Measurements from ENCODE around the gene PEX26.
"Not testable (repeated sequence)": the region's sequence is repeated elsewhere in the genome, so short reads cannot be mapped to it uniquely, and the experiment has no call there.

Gene PEX26

DNA sequence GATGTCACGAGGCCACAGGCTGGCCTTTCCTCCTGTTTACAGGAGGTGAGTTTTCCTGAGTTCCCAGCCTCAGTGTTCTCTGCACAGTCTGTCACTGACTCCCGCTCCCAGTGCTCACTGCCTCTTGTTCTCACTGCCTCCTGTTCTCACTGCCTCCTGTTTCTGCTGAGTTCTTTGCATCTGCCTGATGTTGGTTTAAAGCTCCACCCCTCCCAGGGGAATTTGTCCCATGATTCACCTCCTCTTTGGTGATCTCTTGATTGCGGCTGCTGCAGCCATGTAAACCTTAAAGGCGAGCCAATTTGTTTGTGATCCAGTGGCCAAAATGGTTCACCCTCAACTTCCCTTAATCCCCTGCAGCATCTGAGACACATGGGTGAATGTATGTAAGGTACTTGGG is 26.8 kb downstream of the PEX26 start:
- H3K4me1 Mint-ChIP-seq: peaks cover 2% of the 10 kb centered on the region
- H3K36me3 Mint-ChIP-seq (ENCODE audit: low read depth): peaks cover 24% of the 10 kb centered on the region
- TF ChIP-seq, protein P1, sequence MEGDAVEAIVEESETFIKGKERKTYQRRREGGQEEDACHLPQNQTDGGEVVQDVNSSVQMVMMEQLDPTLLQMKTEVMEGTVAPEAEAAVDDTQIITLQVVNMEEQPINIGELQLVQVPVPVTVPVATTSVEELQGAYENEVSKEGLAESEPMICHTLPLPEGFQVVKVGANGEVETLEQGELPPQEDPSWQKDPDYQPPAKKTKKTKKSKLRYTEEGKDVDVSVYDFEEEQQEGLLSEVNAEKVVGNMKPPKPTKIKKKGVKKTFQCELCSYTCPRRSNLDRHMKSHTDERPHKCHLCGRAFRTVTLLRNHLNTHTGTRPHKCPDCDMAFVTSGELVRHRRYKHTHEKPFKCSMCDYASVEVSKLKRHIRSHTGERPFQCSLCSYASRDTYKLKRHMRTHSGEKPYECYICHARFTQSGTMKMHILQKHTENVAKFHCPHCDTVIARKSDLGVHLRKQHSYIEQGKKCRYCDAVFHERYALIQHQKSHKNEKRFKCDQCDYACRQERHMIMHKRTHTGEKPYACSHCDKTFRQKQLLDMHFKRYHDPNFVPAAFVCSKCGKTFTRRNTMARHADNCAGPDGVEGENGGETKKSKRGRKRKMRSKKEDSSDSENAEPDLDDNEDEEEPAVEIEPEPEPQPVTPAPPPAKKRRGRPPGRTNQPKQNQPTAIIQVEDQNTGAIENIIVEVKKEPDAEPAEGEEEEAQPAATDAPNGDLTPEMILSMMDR (IDR thresholded peaks at IDR 0.05; ENCODE audit: unreplicated experiment in 3 of 3): no peak
- H3K4me3 Mint-ChIP-seq: no peak overlapping the region
- no peak overlapping the region for H3K27ac Mint-ChIP-seq
- peaks cover 4% of the 10 kb centered on the region for H3K9me3 Mint-ChIP-seq
- peaks cover 22% of the 10 kb centered on the region for H3K27me3 Mint-ChIP-seq (ENCODE audit: low read depth)

DNA sequence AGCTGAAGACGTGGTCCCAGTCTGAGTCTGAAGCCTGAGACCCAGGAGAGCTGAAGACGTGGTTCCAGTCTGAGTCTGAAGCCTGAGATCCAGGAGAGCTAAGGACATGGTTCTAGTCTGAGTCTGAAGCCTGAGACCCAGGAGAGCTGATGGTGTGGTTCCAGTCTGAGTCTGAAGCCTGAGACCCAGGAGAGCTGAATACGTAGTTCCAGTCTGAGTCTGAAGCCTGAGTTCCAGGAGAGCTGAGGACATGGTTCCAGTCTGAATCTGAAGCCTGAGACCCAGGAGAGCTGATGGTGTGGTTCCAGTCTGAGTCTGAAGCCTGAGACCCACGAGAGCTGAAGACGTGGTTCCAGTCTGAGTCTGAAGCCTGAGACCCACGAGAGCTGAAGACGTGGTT is 28.2 kb downstream of the PEX26 start:
- peaks cover 34% of the 10 kb centered on the region for H3K27me3 Mint-ChIP-seq (ENCODE audit: low read depth)
- not testable (repeated sequence) for H3K4me3 Mint-ChIP-seq, H3K4me1 Mint-ChIP-seq, H3K27ac Mint-ChIP-seq, H3K9me3 Mint-ChIP-seq
- peaks cover 24% of the 10 kb centered on the region for H3K36me3 Mint-ChIP-seq (ENCODE audit: low read depth)

DNA sequence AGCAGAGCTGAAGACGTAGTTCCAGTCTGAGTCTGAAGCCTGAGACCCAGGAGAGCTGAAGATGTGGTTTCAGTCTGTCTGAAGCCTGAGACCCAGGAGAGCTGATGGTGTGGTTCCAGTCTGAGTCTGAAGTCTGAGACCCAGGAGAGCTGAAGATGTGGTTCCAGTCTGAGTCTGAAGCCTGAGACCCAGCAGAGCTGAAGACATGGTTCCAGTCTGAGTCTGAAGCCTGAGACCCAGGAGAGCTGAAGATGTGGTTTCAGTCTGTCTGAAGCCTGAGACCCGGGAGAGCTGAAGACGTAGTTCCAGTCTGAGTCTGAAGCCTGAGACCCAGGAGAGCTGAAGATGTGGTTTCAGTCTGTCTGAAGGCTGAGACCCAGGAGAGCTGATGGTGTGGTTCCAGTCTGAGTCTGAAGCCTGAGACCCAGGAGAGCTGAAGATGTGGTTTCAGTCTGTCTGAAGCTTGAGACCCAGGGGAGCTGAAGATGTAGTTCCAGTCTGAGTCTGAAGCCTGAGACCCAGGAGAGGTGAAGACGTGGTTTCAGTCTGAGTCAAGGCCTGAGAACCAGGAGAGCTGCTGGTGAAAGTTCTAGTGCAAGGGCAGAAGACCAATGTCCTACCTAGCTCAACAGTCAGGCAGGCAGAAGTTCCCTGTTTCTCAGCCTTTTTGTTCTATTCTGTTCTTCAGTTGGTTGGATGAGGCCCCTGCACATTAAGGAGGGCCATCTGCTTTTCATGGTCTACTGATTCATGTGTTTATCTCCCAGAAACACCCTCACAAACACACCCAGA is 29.0 kb downstream of the PEX26 start:
- not testable (repeated sequence) for H3K4me3 Mint-ChIP-seq, H3K4me1 Mint-ChIP-seq

DNA sequence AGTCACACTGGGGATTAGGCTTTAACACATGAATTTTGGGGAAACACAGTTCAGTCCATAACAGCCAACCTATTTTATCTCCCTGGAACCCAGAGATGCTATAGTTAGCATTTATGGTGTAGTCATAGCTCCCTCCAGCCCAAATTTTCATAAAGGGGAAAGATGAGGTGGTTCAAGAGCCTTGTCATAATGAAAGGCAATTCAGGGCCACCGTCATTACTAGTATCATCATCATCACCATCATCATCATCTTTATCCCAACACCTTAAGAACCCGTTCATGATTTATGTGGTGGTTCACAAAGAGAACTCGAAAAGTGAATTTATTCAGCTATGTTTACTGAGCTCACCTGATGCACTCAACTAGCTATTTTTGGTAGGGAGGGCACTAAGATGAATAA is 30.4 kb downstream of the PEX26 start:
- H3K4me3 Mint-ChIP-seq: no peak overlapping the region
- H3K27me3 Mint-ChIP-seq (ENCODE audit: low read depth): peaks cover 53% of the 10 kb centered on the region
- peaks cover 16% of the 10 kb centered on the region for H3K36me3 Mint-ChIP-seq (ENCODE audit: low read depth)
- peaks cover 11% of the 10 kb centered on the region for H3K4me1 Mint-ChIP-seq
- H3K27ac Mint-ChIP-seq: no peak overlapping the region
- TF ChIP-seq, protein P1 (IDR thresholded peaks at IDR 0.05; ENCODE audit: unreplicated experiment in 3 of 3): no peak
- peaks cover 4% of the 10 kb centered on the region for H3K9me3 Mint-ChIP-seq

More for the DNA sequence above, 29.0 kb downstream of the PEX26 start:
- peaks cover 19% of the 10 kb centered on the region for H3K36me3 Mint-ChIP-seq (ENCODE audit: low read depth)
- not testable (repeated sequence) for H3K27ac Mint-ChIP-seq, H3K9me3 Mint-ChIP-seq
- peaks cover 40% of the 10 kb centered on the region for H3K27me3 Mint-ChIP-seq (ENCODE audit: low read depth)

DNA sequence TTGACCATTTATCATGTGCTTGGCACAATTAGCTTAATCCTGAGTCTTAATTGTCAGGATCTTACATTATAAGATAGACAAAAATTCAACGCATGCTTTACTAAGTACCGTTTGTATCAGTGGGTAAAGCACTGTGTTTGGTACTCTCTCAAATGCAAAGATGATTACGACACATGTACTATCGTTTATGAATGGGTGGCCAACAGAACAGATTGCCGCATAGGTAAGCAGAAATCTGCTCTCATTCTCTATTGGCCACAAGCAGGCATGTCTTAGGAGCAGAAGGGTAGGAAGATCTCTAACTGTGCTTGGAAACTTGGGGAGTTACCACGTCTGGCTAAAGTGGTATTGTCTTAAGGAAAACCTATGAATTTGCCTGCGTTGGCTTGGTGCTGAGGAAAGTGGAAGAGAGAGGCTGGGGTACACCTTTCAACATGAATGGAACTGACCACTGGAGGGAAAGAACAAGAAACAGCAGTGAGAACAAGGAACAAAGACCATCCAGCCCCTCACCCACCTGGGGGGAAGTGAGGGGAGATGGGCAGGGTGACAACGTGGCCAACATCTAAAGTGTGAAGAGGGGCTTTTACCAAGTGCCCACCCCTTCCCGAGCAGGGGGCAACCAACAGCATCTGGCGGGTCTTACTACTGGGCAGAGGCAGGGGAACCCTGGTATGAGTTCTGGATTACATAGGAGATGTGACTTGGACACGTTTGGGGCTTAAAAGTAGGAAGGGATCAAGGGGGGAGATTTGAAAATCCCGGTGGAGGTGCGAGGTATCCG is 31.8 kb downstream of the PEX26 start:
- TF ChIP-seq, protein P1 (IDR thresholded peaks at IDR 0.05; ENCODE audit: unreplicated experiment in 3 of 3): no peak
- Mint-ChIP-seq H3K27ac (no peak overlapping the region), H3K36me3 (ENCODE audit: low read depth) (peaks cover 10% of the 10 kb centered on the region), H3K4me3 (peak overlapping the region; percentile 48 to 68 (median 61)), H3K4me1 (peaks cover 17% of the 10 kb centered on the region), H3K27me3 (ENCODE audit: low read depth) (peaks cover 52% of the 10 kb centered on the region), H3K9me3 (peaks cover 4% of the 10 kb centered on the region)

DNA sequence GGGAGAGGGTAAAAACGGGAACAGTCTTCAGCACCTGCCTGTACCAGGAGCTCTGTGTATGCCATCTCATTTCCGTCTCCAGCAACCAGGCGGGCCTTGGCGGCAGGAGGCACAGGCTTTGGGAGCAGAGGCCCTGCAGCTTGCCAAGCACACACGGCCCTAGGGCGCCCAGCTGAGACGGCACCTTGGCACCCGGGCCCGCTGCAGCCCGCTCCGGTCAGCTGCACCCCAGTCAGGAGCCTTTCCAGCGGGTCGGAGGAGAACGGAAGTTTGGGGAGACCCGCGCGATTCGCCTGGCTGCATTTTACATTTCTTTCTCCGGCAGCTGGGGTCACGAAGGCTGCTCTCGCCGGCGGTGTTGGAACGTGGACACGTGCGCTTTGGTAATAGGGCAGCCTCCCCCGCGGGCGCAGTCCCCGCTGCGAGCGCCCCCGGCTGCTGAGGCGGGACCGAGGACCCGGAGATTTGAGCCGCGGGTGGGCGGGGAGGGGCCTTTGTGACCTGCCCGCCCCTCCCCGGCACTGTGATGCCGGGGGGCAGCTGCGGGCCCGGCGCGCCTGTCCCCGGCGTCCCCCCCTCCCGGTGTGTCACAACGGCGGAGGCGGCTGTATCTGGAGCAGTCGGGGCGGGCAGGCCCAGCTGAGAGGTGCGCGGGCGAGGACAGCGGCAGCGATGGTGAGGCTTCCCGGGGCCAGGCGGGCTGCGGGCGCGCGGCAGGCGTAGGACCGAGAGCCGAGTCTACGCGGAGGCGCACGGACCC is 32.6 kb downstream of the PEX26 start, which contains the start of gene TUBA8:
Gene TUBA8, plus strand, starts transcription at position 616 of the 760 bp plus-strand sequence. Its CDS starts 57 bp downstream, at position 673.
- no peak within 1 kb of the TSS for H3K27ac Mint-ChIP-seq
- H3K27me3 Mint-ChIP-seq (ENCODE audit: low read depth): peaks cover 50% of the 10 kb centered on the region
- H3K4me1 Mint-ChIP-seq: peaks cover 17% of the 10 kb centered on the region
- H3K4me3 Mint-ChIP-seq: peak within 1 kb of the TSS; percentile 65 to 71 (median 67)
- peaks cover 4% of the 10 kb centered on the region for H3K9me3 Mint-ChIP-seq
- H3K36me3 Mint-ChIP-seq (ENCODE audit: low read depth): peaks cover 10% of the 10 kb centered on the region
- TF ChIP-seq, protein P1 (IDR thresholded peaks at IDR 0.05; ENCODE audit: unreplicated experiment in 3 of 3): no peak
